Lower leg skin (tissue), 3 donors: ENCODE measurements around the gene FAM13A.

Experiments used
- POLR2A ChIP-seq, 2 donors: fragments of 450-650 bp; IDR thresholded peaks; one replicate each; pipeline ENCODE4 v1.6.1; 2016 to 2017; ENCODE audit warnings: antibody characterized with exemption in 2 of 2, mild to moderate bottlenecking in 1 of 2, moderate library complexity in 1 of 2
- TF ChIP-seq, protein P1 (sequence below), 3 donors: fragments of 450-650 bp; IDR thresholded peaks; one replicate each; pipeline ENCODE4 v1.5.1; 2016; ENCODE audit warnings: antibody characterized with exemption in 3 of 3, mild to moderate bottlenecking in 3 of 3, moderate library complexity in 2 of 3

DNA sequence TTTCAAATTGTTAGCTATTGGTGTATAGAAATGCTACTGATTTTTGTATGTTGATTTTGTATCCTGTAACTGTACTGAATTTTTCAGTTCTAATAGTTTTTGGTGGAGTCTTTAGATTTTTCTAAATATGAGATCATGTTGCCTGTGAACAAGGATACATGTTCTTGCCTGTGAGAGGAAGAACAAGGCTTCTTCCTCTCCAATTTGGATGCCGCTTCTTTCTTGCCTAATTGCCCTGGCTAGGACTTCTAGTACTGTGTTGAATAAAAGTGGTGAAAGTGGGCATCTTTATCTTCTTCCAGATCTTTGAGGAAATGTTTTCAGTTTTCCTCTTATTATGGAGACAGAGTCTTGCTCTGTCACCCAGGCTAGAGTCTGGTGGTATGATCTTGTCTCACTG lies 343.2 kb downstream of the FAM13A start:
- TF ChIP-seq, protein P1, sequence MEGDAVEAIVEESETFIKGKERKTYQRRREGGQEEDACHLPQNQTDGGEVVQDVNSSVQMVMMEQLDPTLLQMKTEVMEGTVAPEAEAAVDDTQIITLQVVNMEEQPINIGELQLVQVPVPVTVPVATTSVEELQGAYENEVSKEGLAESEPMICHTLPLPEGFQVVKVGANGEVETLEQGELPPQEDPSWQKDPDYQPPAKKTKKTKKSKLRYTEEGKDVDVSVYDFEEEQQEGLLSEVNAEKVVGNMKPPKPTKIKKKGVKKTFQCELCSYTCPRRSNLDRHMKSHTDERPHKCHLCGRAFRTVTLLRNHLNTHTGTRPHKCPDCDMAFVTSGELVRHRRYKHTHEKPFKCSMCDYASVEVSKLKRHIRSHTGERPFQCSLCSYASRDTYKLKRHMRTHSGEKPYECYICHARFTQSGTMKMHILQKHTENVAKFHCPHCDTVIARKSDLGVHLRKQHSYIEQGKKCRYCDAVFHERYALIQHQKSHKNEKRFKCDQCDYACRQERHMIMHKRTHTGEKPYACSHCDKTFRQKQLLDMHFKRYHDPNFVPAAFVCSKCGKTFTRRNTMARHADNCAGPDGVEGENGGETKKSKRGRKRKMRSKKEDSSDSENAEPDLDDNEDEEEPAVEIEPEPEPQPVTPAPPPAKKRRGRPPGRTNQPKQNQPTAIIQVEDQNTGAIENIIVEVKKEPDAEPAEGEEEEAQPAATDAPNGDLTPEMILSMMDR (IDR thresholded peaks at IDR 0.05): no peak
- TF ChIP-seq POLR2A (IDR thresholded peaks at IDR 0.05): no peak
